GM18861 (cell line): ENCODE measurements around the gene HOGA1.
"Not testable (repeated sequence)": the region's sequence is repeated elsewhere in the genome, so short reads cannot be mapped to it uniquely, and the experiment has no call there.

Experiments used
- ATAC-seq: cut with Tn5 transposase; IDR thresholded peaks from one replicate; pipeline ENCODE4 v1.9.1; 2021; ENCODE audit not compliant: unreplicated experiment

Gene HOGA1

DNA sequence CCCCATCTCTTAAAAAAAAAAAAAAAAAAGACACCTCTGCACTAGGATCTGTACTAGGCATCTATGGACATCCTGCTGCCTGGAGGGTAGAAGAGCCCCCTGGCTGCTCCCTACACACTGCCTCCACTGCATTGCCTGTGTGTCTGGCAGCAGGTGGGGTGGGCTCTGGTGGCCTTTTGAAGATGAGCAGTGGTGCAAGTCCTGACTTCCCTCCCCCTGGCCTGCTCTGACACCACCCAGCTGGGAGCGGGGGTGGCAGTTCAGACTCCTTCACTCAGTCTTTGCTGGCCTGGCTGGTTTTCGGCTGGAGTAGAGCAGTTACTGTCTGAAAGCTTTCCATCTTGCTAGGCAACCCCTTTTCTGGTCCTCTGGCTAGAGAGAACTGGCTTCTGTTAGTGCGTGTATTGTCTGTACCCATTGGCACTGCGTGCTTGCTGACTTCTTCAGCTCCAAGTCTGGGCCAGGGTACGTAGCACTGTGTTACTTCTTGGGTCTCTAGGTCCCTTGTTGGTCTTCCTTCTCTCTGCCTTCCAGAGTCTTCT, 23.0 kb downstream of the HOGA1 start:
- ATAC-seq = no peak

DNA sequence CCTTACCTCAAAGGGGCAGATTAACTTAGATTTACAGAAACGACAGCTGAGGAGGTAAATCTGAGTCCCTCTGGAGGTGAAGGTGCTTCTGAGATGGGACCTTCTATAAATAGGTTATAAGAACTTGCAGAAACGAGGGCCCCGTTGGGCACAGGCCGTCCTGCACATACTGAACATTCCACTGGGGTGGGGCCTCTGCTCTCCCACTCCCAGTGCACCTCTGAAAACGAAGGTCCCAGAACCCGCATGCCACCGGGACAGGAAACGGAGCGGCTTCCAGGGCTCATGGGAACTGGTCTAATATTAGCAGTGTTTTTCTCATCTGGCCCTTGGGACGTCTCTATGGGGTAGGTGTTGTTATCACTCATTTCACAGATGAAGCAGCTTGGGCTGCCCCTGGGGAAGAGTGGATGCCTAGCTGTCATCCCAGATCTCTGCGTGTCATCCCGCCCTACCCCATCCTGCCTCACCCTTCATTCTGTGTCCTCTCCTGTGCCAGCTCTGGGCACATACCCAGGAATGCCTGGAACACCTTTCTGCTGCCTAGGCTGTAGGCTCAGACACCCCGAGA, 24.9 kb downstream of the HOGA1 start:
- ATAC-seq = no peak

DNA sequence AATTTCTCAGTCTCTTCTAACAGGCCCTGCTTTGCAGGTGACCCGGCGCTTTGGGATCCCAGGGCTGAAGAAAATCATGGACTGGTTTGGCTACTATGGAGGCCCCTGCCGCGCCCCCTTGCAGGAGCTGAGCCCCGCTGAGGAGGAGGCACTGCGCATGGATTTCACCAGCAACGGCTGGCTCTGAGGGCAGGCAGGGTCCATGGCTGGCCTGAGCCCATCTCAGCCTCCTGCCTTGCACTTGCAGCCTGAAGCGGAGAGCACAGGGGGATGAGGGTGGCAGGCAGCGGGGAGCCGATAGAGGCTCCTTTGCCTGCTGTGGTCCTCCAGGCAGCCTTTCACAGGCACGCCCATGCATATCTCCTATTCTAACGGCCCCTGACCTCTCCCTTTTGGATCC, 27.3 kb downstream of the HOGA1 start:
- ATAC-seq = no peak

DNA sequence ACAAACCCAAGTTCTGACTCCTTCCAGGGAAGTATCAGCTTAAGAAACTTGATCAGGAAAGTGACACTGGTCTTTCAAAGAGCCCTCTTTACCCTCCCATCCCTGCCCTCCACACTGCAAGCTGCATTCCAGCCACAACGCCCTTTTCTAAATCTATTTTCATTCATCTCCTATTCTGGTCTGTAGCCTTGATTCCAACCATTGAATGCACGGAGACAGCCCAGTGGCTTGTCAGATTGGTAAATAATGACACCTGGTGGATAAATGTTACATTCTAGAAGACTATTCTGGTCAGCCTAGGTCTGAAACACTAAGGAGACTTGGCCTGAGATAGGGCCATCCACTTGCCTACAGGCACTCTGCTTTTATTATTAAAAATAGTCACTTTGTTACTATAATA, 28.2 kb downstream of the HOGA1 start:
- no peak for ATAC-seq

DNA sequence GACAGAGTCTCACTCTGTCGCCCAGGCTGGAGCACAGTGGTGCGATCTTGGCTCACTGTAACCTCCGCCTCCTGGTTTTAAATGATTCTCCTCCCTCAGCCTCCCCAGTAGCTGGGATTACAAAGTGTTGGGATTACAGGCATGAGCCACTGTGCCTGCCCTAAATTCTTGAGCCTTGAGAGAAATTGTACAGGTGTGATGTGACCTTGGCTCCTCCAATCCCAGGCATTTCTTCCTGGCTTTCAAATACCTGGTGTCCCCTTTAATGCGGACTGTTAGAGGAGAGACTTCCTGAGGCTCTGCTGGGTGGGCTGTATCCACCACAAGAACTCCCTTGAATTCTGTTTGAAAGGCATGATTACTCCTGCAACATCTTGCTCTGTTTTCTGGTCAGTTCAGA, 34.1 kb downstream of the HOGA1 start:
- ATAC-seq = no peak

DNA sequence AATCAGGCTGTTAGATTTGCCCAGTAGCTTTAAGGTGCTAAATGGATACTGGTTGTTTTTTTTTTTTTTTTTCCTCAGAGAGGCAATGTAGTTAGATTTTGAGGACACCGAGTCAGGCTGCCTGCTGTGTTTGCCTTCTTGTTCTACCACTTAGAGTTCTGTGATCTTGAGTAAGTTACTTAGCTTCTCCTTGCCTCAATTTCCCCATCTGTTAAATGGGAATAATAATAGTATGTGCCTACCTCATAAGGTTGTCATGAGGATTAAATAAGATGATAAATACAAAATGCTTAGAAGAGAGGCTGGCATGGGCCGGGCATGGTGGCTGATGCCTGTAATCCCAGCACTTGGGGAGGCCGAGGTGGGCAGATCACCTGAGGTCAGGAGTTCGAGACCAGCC, 34.5 kb downstream of the HOGA1 start:
- ATAC-seq = no peak

DNA sequence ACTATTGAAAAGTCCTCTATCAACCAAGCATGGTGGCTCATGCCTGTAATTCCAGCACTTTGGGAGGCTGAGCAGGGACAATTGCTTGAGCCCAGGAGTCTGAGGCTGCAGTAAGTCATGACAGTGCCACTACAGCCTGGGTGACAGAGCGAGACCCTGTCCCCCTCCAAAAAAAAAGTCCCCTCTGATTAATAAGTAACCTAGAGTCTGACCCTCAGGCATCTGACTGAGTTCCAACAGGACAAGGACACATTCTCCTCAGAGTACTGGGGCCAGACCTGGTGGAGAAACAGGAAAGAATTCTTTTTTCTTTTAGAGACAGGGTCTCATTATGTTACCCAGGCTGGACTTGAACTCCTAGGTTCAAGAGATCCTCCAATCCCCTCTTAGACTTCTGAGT, 39.1 kb downstream of the HOGA1 start:
- no peak for ATAC-seq

DNA sequence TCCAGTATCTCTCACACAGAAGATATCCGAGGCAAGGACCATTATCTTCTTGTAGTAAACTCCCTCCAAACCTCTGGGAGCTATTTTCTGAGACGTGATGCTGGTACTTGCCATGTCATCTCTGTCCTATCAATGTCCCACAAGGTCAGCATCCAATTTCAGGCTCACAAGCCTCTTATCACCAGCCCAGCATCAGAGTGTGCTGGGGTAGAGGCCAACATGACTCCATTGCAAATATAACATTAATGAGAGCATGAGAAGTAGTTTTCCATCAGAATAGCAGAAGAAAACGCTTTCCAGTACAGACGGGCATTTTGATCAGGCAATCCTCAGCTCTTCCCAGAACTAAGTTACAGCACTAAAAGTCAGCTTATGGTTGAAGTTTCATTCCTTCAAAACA, 43.5 kb downstream of the HOGA1 start:
- ATAC-seq = no peak

DNA sequence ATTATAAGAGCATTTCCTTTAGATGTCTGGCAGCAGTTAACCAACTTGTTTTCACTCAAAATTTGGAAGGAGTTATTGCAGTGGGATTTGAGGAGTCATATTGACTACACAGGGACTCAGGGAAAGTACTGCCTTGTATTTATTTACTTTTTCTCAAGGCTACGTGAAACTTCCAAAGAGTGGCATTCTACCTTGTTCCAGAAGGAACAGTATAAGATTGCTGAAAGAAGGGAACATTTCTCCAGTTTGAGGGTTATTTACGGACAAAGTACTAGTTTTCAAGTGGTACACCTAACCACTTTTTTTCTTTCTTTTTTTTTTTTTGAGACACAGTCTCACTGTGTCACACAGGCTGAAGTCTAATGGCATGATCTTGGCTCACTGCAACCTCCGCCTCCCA, 44.0 kb downstream of the HOGA1 start:
- no peak for ATAC-seq

DNA sequence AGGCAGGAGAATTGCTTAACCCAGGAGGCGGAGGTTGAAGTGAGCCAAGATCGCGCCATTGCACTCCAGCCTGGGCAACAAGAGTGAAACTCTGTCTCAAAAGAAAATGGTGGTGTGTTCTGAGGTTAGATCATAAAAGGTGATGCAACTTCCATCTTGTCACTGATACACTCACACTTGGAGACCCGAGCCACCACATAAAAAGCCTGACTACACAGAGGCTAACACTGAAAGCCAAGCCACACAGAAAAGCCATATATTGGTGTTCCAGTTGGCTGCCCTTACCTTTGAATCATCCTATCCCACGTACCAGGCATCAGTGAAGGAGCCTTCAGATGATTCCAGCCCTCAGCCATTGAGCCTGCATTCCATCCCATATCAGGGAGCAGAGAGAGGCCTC, 45.1 kb downstream of the HOGA1 start:
- no peak for ATAC-seq

DNA sequence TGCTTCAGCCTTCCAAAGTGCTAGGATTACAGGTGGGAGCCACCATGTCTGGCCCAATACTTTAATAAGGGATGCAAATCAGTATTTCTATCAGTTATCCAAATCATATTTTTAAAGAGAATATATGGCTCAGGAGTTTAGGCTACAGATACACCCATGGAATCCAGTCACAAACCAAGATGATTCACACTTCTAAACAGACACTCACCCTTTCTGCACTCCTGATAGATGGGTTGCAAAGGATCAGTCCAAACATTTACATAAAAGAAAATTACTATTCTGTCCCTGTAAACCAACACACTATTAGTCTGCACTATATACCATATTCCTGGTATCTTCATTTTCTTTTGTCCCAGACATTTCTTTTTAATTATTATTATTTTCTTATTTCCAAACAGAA, 46.9 kb downstream of the HOGA1 start:
- no peak for ATAC-seq

DNA sequence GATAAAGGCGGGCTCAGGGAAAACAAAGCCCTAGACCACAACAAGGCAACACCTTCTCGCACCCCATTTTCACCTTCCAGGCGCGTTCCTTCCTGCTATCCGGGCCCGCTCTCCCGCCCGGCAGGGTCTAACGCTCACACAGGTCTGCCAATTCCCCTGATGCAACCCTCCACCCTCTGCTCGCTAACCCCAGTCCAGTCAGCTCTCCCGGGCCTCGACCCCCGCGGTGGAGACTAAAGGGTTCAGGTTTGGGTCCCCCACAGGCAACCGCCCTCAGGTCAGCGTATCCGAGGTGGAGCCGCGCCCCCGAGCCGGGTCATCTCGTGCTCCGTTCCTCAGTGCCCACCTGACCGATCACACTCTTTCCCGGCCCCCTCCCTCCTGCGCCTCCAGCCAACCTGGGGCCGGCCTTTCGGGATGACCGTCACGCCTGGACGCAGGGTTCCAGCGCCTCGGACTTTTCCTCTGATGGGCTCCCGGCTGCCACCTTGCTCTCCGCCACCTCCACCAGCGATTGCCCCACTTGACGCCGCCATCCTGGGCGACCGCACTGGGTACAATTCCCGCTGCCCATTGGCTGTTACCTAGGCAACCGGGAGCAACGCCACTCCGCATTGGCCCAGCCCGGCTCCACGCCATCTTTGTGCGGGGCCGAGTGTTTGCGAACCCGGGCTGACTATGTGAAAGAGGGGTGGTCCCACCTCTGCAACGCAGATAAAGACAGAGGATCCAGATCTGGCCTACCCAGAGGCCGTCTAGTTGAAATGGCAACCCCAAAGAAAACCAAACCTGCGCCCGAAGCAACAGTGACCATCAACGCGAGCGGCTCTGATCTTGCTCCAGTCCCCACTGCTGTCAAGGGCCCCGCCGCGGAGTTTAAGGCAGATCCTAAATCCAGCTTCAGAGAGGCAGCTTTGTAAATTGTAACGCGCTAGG, 49.0 kb downstream of the HOGA1 start, which contains the start of gene MORN4:
TSS of gene MORN4 (minus strand) at position 552 of the 936 bp plus-strand sequence. CDS start 13,847 bp downstream, outside the sequence.
- ATAC-seq = peak; percentile 95

DNA sequence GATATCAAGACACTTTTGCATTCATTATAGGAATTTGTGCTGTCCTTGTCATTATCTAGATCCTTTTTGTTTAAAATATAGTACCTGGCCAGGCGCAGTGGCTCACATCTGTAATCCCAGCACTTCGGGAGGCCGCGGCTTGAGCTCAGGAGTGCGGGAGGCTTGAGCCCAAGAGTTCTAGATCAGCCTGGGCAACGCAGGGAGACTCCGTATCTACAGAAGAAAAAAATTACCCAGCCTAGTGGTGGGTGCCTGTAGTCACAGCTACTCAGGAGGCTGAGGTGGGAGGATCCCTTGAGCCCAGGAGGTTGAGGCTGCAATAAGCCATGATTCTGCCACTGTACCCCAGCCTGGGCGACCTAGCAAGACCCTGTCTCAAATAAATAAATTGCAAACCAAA, 49.7 kb downstream of the HOGA1 start:
- ATAC-seq = no peak

DNA sequence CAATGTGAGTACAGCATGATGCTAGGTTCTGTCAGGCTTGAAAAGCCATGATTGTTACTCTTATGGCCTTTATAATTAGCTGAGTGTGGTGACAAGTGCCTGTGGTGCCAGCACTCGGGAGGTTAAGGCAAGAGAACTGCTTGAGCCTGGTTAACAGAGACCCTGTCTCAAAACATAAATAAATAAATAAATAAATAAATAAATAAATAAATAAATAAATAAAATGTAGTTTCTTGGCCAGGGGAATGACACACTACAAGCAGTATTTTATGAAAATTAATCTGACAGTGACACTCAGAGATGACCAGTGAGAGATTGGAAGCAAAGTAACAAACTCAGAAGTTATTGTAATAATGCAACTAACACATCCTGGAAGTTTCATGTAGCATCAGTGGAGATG, 51.4 kb downstream of the HOGA1 start:
- no peak for ATAC-seq

DNA sequence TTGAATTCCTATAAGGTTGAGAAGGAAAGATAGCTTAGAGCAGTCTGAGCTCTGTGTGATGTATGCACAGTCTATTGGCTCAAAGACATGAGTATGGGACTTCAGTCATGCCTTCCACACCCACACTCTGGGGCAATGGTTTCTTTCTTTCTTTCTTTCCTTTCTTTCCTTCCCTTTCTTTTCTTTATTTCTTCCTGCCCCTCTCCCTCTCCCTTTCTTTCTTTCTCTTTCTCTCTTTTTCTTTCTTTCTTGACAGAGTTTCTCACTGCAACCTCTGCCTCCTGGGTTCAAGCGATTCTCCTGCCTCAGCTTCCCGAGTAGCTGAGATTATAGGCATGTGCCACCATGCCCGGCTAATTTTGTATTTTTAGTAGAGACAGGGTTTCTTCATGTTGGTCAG, 54.9 kb downstream of the HOGA1 start:
- ATAC-seq = not testable (repeated sequence)

DNA sequence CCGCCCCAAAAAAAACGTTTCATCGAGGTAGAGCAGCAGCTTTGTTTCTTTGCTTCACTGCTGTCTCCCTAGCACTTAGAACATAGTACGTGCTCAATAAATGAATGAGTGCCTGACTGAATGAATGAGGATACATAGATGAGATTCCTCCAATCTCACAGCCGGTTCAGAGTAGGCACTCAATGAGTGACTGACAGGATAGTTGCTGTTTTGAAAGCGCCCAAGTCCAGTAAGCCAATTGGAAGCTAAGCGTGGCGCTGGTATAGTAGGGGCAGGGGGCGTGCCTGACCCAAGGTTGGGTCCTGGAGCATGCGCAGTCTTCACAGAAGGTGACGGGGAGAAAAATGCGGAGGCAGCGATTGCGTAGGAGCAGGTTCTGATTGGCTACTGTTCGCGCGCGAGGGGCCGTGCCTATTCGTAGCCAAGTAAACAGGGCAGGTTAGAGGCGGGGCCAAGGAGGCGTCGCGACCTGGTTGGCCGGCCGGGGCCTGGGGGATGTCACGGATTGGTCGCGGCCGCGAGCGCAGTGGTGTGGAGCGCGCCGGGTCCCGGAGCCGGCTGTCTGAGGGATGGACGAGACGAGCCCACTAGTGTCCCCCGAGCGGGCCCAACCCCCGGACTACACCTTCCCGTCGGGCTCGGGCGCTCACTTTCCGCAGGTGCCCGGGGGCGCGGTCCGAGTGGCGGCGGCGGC, 56.1 kb downstream of the HOGA1 start, which contains the start of gene PI4K2A:
TSS of gene PI4K2A (plus strand) at position 498 of the 694 bp plus-strand sequence. CDS start at position 570, 72 bp downstream.
- peak; percentile 94 for ATAC-seq

DNA sequence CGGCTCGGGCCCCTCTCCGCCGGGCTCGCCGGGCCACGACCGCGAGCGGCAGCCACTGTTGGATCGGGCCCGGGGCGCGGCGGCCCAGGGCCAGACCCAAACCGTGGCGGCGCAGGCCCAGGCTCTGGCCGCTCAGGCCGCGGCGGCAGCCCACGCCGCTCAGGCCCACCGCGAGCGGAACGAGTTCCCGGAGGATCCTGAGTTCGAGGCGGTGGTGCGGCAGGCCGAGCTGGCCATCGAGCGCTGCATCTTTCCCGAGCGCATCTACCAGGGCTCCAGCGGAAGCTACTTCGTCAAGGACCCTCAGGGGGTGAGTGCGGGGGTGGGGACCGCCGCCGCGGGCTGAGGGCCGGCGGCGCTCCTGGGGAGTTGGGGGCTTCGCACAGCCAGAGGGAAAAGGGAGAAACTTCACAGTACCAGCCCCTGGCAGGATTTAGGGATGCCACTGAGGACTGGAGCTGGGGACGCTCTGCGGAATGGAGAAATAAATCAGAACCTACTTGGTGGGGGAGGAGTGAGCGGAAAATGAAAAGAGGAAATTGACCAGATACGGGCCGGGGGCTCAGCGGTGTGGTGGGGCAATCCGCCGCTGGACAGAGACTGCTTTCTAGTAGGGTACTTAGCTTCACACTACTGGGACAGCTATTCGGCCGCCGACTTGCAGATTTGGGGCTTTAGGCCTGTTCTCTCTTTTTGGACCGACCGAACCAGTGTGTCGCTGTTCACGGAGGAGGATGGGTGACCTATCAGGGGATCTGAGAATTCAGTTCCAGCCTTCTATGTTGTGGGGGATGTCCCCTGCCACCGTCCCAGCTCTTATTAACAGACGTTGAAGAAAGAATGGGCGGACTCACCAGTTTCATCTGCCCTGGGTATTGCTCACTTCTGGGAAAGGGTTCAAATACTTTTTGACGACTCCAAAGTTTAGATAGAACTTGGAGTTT, 57.0 kb downstream of the HOGA1 start:
- no peak for ATAC-seq

DNA sequence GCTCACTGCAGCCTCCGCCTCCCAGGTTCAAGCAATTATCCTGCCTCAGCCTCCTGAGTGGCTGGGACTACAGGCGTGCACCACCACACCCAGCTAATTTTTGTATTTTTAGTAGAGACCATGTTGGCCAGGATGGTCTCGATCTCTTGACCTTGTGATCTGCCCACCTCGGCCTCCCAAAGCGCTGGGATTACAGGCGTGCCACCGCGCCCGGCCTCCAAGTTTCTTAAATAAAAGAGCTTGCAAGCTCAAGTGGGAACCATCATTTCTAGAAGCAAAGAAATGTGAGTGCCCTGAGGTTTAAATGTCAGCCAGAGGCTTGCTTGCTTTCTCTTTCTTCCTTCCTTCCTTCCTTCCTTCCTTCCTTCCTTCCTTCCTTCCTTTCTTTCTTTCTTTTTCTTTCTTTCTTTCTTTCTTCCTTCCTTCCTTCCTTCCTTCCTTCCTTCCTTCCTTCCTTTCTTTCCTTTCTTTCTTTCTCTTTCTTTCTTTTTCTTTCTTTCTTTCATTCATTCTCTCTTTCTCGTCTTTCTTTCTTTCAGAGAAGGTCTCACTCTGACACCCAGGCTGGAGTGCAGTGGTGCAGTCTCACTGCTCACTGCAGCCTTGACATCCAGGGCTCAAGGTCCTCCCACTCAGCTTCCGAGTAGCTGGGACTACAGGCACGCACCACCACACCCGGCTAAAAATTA, 58.4 kb downstream of the HOGA1 start:
- ATAC-seq = not testable (repeated sequence)

DNA sequence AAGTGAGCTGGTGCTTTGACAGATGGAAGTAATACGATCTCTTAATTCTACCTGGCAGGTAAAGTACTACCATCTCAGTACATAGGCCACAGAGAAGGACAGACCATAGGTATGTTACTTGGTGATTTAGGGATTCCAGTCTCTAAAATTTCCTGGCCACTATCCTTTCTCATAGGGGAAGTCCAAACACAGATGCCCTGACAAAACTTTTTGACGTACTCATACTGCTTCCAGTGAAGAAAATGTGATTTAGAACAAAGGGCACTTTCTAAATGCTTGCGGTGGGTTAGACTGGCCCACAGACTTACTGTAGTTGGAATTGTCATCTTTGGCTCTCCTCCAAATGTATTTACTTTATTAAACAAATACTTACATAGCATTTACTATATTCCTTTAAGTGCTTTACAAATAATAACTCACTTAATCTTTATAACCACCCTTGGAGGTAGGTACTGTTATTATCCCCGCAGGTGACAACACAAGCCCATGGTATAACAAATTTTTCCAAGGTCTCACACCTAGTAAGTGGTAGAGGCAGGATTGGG, 59.3 kb downstream of the HOGA1 start:
- ATAC-seq = no peak
